Stimulated activated naive CD8-positive, alpha-beta T cell treated with anti-CD3 and anti-CD28 coated beads, Interleukin-15, amount 100 ng/mL, for 72 hours (primary cell): ENCODE results near the gene HIC2.
"Not testable (repeated sequence)": the region's sequence is repeated elsewhere in the genome, so short reads cannot be mapped to it uniquely, and the experiment has no call there.

Experiments used
- ATAC-seq: fragments of 150-1000 bp; cut with Tn5 transposase; 2 replicates; pipeline ENCODE4 v1.10.0; 2021; ENCODE audit warnings: mild to moderate bottlenecking, moderate library complexity
- DNase-seq, 2 donors: peaks; one replicate each; pipeline ENCODE4 v3.0.0; 2021 to 2022
- H3K27ac Mint-ChIP-seq, 2 donors: one replicate each; pipeline ENCODE4 v1.8.0; 2022; ENCODE audit warnings: mild to moderate bottlenecking in 2 of 2, mixed read lengths in 2 of 2, moderate library complexity in 2 of 2
- H3K27me3 Mint-ChIP-seq: one replicate; pipeline ENCODE4 v1.8.0; 2022; ENCODE audit warnings: mixed read lengths
- H3K4me1 Mint-ChIP-seq: one replicate; pipeline ENCODE4 v1.8.0; 2022; ENCODE audit warnings: mild to moderate bottlenecking, mixed read lengths
- H3K4me3 Mint-ChIP-seq, 2 donors: one replicate each; pipeline ENCODE4 v1.8.0; 2022; ENCODE audit warnings: mild to moderate bottlenecking in 2 of 2, mixed read lengths in 2 of 2, moderate library complexity in 1 of 2
- H3K9me3 Mint-ChIP-seq, 2 donors: one replicate each; pipeline ENCODE4 v1.8.0; 2022; ENCODE audit warnings: mixed read lengths in 2 of 2

Gene HIC2, protein sequence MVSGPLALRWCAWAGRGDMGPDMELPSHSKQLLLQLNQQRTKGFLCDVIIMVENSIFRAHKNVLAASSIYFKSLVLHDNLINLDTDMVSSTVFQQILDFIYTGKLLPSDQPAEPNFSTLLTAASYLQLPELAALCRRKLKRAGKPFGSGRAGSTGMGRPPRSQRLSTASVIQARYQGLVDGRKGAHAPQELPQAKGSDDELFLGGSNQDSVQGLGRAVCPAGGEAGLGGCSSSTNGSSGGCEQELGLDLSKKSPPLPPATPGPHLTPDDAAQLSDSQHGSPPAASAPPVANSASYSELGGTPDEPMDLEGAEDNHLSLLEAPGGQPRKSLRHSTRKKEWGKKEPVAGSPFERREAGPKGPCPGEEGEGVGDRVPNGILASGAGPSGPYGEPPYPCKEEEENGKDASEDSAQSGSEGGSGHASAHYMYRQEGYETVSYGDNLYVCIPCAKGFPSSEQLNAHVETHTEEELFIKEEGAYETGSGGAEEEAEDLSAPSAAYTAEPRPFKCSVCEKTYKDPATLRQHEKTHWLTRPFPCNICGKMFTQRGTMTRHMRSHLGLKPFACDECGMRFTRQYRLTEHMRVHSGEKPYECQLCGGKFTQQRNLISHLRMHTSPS

DNA sequence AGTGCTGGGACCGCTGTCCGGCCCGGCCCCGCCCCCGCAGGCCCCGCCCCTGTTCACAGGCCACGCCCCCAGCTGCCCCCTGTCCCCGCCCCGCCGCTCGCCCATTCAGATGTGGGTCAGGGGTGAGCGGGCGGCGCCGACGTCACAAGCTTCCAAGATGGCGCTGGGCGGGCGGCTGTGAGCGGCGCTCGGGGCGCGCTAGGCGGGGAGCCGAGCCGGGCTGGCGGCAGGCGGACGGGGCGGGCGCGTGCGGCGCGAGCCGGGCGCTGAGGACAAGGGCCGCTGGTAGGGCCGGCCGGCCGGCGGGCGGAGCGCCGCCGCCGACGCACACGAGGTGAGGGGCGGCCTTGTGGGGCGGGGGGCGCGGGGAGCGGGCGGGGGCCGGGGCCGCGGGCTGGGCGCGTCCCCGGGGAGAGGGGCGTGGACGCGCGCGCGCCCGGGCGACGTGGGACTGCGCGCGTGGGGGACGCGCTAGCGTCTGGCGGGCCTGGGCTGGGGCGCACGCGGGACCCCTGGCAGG lies at the start of gene HIC2:
HIC2 (plus strand) TSS at position 145 of the 520 bp plus-strand sequence. CDS start 25,461 bp downstream, outside the sequence.
- H3K4me3 Mint-ChIP-seq, H3K27ac Mint-ChIP-seq, H3K4me1 Mint-ChIP-seq, H3K9me3 Mint-ChIP-seq, H3K27me3 Mint-ChIP-seq: not testable (repeated sequence)
- DNase-seq (peak; percentile 22 to 33), ATAC-seq (peak; percentile 90)

DNA sequence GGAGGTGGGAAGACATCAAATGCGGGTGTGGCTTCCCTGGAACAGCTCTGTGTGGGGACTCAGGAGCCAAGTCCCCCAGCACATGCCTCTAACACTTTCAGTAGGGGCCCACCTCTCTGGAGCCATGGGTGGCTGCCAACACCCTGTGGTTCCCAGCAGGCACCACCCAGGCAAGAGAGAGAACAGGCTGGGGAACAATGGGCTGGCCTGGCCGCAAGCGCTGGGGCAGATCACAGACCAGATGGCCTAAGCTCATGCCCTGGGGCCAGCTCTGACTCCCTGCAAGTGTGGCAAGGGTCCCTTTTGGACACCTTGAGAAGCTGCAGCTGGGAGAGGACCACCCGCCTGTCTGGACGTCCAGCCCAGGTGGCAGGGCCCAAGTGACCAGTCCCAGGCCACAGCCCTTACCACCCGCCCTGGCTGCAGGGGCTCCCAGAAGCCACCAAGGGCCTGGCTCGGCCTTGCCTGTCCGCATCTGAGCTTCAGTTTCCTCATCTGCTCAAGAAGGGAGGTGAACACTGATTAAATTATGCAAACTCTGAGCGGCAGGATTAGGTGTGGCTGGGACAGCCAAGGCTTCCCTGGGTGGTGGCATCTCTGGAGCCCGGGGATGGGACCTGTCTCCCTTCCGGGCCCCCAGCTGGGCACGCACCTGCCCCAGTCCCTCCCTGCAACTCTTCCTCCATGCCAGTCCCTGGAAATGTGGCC lies 48.4 kb upstream of the HIC2 start:
- not testable (repeated sequence) for DNase-seq, H3K4me1 Mint-ChIP-seq, H3K27ac Mint-ChIP-seq, H3K9me3 Mint-ChIP-seq, H3K4me3 Mint-ChIP-seq, H3K27me3 Mint-ChIP-seq, ATAC-seq

DNA sequence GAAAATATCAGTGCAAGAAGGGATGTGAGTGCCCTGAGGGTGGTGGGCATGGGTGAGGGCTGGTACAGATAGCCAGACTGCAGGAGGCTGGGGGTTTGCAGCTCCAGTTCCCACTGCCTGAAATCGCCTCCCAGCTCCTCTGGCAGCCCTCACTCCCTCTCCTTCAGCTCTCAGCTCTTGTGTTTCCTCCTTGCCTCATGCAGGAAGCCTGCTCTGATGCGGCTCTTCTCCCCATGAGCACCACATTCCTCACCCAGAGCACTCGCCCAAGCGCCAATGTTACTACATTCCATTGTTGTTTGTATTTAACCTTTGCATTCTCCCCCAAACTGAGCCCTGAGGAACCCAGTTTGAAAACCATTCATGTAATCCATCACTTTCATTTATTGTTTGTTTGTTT lies 41.3 kb upstream of the HIC2 start:
- H3K27me3 Mint-ChIP-seq, DNase-seq, H3K4me1 Mint-ChIP-seq, ATAC-seq, H3K9me3 Mint-ChIP-seq, H3K4me3 Mint-ChIP-seq, H3K27ac Mint-ChIP-seq: not testable (repeated sequence)

DNA sequence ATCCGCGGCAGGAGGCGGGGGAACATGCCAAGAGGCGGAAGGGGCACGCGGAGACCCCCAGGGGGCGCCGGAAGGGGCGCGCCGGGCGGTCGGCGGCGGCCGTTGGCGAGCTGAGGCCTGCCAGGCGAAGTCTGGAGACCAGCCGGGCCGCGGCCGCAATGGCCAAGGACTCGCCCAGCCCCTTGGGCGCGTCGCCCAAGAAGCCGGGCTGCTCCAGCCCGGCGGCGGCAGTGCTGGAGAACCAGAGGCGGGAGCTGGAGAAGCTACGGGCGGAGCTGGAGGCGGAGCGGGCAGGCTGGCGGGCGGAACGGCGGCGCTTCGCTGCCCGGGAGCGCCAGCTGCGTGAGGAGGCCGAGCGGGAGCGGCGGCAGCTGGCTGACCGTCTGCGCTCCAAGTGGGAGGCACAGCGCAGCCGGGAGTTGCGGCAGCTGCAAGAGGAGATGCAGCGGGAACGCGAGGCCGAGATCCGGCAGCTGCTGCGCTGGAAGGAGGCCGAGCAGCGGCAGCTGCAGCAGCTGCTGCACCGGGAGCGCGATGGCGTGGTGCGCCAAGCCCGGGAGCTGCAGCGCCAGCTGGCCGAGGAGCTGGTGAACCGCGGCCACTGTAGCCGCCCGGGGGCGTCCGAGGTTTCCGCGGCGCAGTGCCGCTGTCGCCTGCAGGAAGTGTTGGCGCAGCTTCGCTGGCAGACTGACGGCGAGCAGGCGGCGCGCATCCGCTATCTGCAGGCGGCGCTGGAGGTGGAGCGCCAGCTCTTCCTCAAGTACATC lies 33.3 kb upstream of the HIC2 start, which contains the start of gene RIMBP3B:
RIMBP3B (plus strand) TSS at position 51 of the 767 bp plus-strand sequence; CDS start at position 159, 108 bp downstream.
- not testable (repeated sequence) for H3K4me3 Mint-ChIP-seq, H3K27ac Mint-ChIP-seq, H3K9me3 Mint-ChIP-seq, DNase-seq, H3K4me1 Mint-ChIP-seq, H3K27me3 Mint-ChIP-seq
- peak; percentile 90 for ATAC-seq

DNA sequence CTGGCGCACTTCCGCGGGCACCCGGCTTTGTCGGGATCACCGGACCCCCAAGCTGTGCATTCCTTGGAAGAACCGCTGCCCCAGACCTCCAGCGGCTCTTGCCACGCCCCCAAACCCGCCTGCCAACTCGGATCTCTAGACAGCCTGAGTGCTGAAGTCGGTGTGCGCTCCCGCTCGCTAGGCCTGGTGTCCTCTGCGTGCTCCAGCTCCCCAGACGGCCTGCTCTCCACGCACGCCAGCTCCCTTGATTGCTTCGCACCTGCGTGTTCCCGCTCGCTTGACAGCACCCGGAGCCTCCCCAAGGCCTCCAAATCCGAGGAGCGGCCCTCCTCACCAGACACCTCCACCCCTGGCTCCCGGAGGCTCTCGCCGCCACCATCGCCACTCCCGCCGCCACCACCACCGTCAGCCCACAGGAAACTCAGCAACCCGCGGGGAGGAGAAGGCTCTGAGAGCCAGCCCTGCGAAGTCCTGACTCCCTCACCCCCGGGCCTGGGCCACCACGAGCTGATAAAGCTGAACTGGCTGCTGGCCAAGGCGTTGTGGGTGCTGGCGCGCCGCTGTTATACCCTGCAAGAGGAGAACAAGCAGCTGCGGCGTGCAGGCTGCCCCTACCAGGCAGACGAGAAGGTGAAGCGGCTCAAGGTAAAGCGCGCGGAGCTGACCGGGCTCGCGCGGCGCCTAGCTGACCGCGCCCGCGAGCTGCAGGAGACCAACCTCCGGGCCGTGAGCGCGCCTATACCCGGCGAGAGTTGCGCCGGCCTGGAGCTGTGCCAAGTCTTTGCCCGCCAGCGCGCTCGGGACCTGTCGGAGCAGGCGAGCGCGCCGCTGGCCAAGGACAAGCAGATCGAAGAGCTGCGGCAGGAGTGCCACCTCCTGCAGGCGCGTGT lies 32.5 kb upstream of the HIC2 start:
- not testable (repeated sequence) for H3K4me3 Mint-ChIP-seq, H3K27me3 Mint-ChIP-seq, DNase-seq, H3K4me1 Mint-ChIP-seq, H3K9me3 Mint-ChIP-seq, H3K27ac Mint-ChIP-seq
- peak; percentile 85 for ATAC-seq

DNA sequence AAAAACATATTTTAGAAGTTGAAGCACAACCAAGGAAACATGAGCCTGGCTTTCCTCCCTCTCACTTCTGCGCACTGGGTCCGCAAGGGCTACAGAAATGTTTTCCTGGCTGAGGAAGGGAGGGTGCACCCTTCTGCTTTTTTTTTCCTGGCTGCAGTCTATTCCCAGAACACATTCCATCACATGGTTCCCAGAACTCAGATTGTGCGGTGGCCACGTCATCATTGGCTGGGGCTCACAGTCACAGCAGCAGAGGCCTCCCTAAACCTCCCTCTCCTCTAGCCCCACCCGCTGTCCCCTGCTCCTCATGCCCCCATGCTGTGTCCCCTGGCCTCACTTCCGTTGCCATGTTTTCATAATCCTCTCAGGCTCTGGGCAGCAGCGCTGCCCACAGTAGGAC lies 27.7 kb upstream of the HIC2 start:
- not testable (repeated sequence) for H3K27ac Mint-ChIP-seq, H3K4me1 Mint-ChIP-seq, DNase-seq, H3K4me3 Mint-ChIP-seq, H3K27me3 Mint-ChIP-seq, H3K9me3 Mint-ChIP-seq, ATAC-seq

DNA sequence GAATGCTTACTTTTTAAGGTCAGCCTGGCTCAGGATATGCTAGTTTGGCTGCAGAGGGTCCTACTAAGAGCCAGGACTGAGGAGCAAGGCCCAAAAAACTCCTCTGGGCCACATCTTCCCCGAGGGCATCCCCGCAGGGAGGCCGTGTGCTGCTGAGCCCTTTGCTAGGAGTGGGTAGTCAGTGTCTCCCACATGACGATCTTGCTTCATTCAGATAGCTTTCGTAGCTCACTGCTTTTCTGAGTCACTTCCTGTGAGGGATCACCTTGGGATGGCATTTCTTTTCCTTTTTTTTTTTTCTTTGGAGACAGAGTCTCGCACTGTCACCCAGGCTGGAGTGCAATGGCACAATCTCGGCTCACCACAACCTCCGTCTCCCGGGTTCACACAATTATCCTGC lies 27.2 kb upstream of the HIC2 start:
- not testable (repeated sequence) for H3K4me3 Mint-ChIP-seq, ATAC-seq, H3K9me3 Mint-ChIP-seq, H3K27me3 Mint-ChIP-seq, H3K4me1 Mint-ChIP-seq, DNase-seq, H3K27ac Mint-ChIP-seq

DNA sequence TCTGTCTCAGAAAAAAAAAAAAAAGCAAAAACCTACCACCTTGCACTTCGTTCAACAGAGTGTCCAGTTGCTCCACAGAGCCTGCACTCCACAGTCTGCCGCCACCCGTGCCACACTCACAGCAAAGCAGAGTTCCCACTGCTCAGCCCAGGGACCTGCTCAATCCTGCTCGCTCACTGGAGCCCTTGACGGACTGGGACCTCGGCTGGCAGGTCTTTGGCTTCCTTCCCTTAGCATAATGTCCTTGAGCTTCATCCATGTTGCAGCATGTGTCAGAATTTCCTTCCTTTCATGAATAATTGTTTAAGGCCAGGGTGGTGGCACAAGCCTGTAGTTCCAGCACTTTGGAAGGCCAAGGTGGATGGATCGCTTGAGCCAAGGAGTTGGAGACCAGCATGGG lies 22.6 kb upstream of the HIC2 start:
- ATAC-seq, H3K27ac Mint-ChIP-seq, H3K4me1 Mint-ChIP-seq, H3K9me3 Mint-ChIP-seq, H3K4me3 Mint-ChIP-seq, DNase-seq, H3K27me3 Mint-ChIP-seq: not testable (repeated sequence)

DNA sequence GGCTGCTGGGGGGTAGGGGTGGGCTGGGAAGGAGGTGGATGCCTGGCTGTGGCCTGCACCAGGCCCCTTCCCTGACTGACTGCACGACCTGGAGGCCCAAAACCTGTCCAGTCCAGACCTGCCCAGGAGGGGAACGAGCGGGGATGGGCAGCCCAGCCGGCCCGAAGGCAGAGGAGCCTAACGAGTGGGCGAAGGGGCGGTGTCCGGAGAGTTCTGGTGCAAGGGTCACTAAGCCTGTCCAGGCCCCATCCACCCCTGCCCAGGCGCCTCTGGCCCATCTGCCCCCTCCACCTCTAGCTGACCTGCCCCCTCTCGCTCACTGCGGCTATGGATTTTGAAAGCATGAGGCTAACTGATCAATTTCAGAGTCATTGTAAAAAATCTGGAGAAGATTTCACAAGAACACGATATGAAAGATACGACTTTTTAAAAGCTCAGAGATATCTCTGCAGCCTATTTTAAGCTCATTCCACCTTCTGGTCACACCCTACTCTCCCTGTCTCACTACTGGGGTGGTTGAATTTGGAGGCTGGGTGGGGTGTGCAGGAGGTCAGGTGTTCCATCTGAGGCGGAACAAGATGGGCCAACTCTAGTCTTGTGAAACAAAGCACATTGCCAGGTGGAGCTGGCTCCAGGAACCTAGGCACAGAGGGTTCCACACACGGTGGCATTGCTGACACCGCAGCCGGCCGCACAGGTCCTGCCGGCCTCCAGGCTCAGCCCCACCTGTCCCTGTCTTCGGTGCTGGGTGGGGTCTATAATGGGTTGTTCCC lies 15.8 kb upstream of the HIC2 start:
- not testable (repeated sequence) for DNase-seq, H3K4me1 Mint-ChIP-seq, H3K4me3 Mint-ChIP-seq, H3K27ac Mint-ChIP-seq, ATAC-seq, H3K9me3 Mint-ChIP-seq, H3K27me3 Mint-ChIP-seq

DNA sequence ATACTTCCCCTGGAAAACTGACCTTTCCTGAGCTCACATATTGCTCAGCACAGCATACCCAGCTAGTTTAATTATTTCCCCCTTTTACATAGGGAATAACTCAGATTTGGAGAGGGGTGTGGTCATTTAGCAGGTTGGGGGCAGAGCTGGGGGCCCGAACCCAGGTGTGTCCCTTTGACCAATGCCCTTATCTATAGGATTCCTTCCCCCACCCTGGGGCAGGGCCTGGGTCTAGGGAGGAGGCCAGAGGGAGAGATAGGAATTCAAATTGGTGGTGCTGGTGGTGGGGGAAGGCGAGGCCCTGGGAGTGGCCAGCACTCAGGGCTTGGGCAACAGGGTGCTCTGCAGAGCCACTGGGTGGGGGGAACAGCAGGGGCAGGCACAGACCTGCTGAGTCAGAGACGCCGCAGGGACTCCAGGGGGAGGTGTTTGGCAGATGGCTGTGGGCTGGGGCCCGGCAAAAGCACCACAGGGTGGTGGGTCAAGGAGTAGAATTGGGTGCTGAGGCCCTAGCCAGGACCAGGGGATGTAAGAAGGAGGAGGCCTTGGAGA lies 14.3 kb upstream of the HIC2 start:
- not testable (repeated sequence) for H3K27ac Mint-ChIP-seq, ATAC-seq, H3K9me3 Mint-ChIP-seq, H3K4me3 Mint-ChIP-seq, H3K4me1 Mint-ChIP-seq, H3K27me3 Mint-ChIP-seq, DNase-seq

DNA sequence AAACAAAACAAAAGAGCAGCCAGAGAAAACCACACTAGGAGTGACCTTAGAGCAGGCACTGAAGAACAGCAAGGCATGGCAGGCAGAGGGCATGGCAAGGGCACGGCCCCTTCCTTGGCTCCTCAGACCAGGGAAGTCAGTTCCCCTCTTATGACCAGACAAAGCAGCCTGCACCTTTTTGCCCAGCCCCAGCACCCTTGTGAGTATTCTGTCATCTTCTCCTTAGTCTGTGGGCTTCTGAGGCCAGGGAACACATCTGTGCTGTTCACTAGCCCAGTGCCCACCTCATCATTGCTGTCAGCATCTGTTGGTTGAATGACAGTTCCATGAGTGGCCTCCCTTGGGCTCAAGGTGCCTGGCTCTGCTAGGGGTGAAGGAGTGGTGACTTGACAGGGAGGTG lies 10.0 kb upstream of the HIC2 start:
- not testable (repeated sequence) for H3K27me3 Mint-ChIP-seq, H3K27ac Mint-ChIP-seq, ATAC-seq, DNase-seq, H3K4me3 Mint-ChIP-seq, H3K9me3 Mint-ChIP-seq, H3K4me1 Mint-ChIP-seq

DNA sequence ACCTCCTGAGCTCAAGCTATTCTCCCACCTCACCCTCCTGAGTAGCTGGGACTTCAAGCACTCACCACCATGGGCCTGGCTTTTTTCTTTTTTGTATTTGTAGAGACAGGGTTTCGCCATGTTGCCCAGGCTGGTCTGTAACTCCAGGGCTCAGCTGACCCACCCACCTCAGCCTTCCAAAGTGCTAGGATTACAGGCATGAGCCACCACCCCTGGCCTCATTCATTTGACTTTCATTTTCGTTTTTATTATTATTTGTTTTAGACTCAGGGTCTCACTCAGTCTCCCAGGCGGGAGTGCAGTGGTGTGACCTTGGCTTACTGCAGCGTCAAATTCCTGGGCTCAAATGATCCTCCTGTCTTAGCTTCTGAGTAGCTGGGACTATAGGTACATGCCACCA lies 9.4 kb upstream of the HIC2 start:
- not testable (repeated sequence) for H3K4me3 Mint-ChIP-seq, DNase-seq, H3K4me1 Mint-ChIP-seq, H3K27ac Mint-ChIP-seq, H3K9me3 Mint-ChIP-seq, ATAC-seq, H3K27me3 Mint-ChIP-seq

DNA sequence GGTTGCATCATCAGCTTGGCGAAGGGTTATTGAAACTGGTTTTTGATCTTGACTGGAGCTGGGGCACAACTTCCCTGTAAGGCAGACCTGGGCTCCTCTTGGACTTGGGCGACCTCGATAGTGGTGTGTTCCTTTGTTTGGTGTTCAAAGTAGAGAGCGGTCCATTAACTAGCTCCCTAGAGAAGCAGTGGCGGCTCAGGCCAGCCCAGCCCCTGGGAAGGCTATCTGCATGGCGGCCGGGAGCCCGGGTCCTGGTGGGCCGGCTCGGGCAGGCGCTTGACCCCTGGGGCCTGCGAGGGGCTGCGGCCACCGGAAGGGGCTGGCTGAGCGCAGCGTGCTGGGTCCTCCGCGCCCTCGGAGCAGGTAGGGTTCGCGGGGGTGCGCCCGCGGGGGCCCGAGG lies 796 bp upstream of the HIC2 start:
- not testable (repeated sequence) for H3K27ac Mint-ChIP-seq, DNase-seq, H3K9me3 Mint-ChIP-seq, H3K4me1 Mint-ChIP-seq, ATAC-seq, H3K27me3 Mint-ChIP-seq, H3K4me3 Mint-ChIP-seq

DNA sequence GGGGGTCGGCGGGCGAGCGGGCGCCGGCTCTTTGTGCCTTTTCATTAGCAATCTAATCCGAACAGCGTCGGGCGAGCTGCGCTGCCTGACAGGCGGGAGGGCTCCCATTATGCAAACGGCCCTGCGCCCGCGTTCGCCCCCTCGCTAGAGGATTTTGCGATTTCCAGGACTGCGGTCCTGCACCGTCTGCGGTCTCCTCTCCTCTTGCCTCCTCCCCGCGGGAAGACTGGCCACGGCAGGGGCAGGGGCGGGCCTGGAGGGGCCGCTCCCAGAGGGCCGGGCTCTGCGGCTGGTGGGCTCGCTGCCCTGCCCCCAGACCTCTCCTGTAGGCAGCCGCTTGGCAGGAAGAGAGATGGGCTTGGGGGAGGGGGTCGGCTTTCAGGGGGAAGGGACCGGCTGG lies 682 bp downstream of the HIC2 start:
- DNase-seq, result peak in 1 of 2 donors; percentile 31
- ATAC-seq, result peak; percentile 36
- H3K9me3 Mint-ChIP-seq, H3K4me1 Mint-ChIP-seq, H3K4me3 Mint-ChIP-seq, H3K27me3 Mint-ChIP-seq, H3K27ac Mint-ChIP-seq: not testable (repeated sequence)
